RWPE2 (cell line): ENCODE results near the gene DENND2C.

ENCODE experiments used
- ATAC-seq: fragments of 200-7000 bp; cut with Tn5 transposase; 3 replicates; pipeline ENCODE4 v1.9.1; 2021; ENCODE audit warnings: low read depth
- DNase-seq: peaks from one replicate; pipeline ENCODE4 v3.0.0-alpha.2; 2020; ENCODE audit warnings: low spot score
- H3K27ac ChIP-seq: fragments of 450-650 bp; 2 replicates; pipeline ENCODE4 v1.5.1; 2017; ENCODE audit warnings: mild to moderate bottlenecking; ENCODE audit not compliant: poor library complexity, severe bottlenecking
- H3K27me3 ChIP-seq: fragments of 250-450 bp; sonication (Bioruptor Pico); 2 replicates; pipeline ENCODE4 v1.5.1; 2021; ENCODE audit warnings: mild to moderate bottlenecking, moderate library complexity; ENCODE audit not compliant: insufficient read depth, poor library complexity, severe bottlenecking
- H3K36me3 ChIP-seq: fragments of 250-450 bp; sonication (Bioruptor Pico); 2 replicates; pipeline ENCODE4 v1.5.1; 2020; ENCODE audit warnings: low read depth, mild to moderate bottlenecking, moderate library complexity
- H3K4me1 ChIP-seq: fragments of 250-450 bp; sonication (Bioruptor Pico); 2 replicates; pipeline ENCODE4 v1.5.1; 2021; ENCODE audit warnings: mild to moderate bottlenecking, moderate library complexity; ENCODE audit not compliant: insufficient read depth, poor library complexity, severe bottlenecking
- H3K4me3 ChIP-seq: fragments of 250-450 bp; sonication (Bioruptor Pico); 2 replicates; pipeline ENCODE4 v1.5.1; 2021; ENCODE audit warnings: mild to moderate bottlenecking, moderate library complexity; ENCODE audit not compliant: severe bottlenecking
- H3K9me3 ChIP-seq: fragments of 250-450 bp; sonication (Bioruptor Pico); 2 replicates; pipeline ENCODE4 v1.5.1; 2021; ENCODE audit warnings: mild to moderate bottlenecking, moderate library complexity; ENCODE audit not compliant: severe bottlenecking
- TF ChIP-seq, protein P1 (sequence below): fragments of 450-650 bp; IDR thresholded peaks from one replicate; pipeline ENCODE4 v1.5.1; 2017; ENCODE audit warnings: mild to moderate bottlenecking, moderate library complexity; ENCODE audit not compliant: poor library complexity, severe bottlenecking

The DENND2C gene

DNA sequence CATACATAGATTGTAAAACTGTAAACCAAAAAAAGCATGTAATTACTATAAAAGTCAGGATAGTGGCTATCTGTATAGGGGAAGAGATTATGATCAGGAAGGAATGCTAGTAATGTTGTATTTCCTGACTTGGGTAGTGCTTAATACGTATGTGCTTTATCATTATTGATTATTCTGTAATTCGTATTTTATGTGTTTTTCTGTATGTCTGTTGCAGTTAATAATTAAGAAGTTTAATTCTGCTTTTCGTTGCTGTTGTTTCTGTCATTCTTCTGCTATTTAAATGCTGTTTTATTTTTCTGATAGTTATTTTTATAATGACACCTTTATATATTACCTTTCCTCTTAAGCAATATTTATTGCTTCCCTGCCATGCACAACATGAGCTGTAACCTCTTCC is 129.6 kb downstream of the DENND2C start:
- Histone ChIP-seq H3K27me3 (no peaks in the 10 kb centered on the region), H3K27ac (no peak overlapping the region), H3K4me1 (no peaks in the 10 kb centered on the region), H3K36me3 (no peaks in the 10 kb centered on the region), H3K4me3 (no peak overlapping the region), H3K9me3 (no peaks in the 10 kb centered on the region)
- TF ChIP-seq, protein P1, sequence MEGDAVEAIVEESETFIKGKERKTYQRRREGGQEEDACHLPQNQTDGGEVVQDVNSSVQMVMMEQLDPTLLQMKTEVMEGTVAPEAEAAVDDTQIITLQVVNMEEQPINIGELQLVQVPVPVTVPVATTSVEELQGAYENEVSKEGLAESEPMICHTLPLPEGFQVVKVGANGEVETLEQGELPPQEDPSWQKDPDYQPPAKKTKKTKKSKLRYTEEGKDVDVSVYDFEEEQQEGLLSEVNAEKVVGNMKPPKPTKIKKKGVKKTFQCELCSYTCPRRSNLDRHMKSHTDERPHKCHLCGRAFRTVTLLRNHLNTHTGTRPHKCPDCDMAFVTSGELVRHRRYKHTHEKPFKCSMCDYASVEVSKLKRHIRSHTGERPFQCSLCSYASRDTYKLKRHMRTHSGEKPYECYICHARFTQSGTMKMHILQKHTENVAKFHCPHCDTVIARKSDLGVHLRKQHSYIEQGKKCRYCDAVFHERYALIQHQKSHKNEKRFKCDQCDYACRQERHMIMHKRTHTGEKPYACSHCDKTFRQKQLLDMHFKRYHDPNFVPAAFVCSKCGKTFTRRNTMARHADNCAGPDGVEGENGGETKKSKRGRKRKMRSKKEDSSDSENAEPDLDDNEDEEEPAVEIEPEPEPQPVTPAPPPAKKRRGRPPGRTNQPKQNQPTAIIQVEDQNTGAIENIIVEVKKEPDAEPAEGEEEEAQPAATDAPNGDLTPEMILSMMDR = no peak
- ATAC-seq (no peak), DNase-seq (no peak)

GRCh38 chr1:114536043-114536442 is 133.8 kb downstream of the DENND2C start:
- H3K36me3 ChIP-seq = no peaks in the 10 kb centered on the region
- H3K27ac ChIP-seq = no peak overlapping the region
- ATAC-seq = no peak
- H3K4me3 ChIP-seq = no peak overlapping the region
- H3K4me1 ChIP-seq = no peaks in the 10 kb centered on the region
- no peaks in the 10 kb centered on the region for H3K9me3 ChIP-seq
- no peaks in the 10 kb centered on the region for H3K27me3 ChIP-seq
- TF ChIP-seq, protein P1 = no peak
- DNase-seq = no peak

- no peak overlapping the region for H3K4me3 ChIP-seq
- ATAC-seq (no peak), DNase-seq (no peak)
- H3K36me3 ChIP-seq = no peaks in the 10 kb centered on the region
- TF ChIP-seq, protein P1 = no peak
- H3K27me3 ChIP-seq = no peaks in the 10 kb centered on the region
- no peaks in the 10 kb centered on the region for H3K9me3 ChIP-seq
- H3K27ac ChIP-seq = no peak overlapping the region
- no peaks in the 10 kb centered on the region for H3K4me1 ChIP-seq
Measured at GRCh38 chr1:114535401-114535800, 134.4 kb downstream of the DENND2C start.
